Measurements from ENCODE around the gene CCL17.

Gene CCL17

DNA sequence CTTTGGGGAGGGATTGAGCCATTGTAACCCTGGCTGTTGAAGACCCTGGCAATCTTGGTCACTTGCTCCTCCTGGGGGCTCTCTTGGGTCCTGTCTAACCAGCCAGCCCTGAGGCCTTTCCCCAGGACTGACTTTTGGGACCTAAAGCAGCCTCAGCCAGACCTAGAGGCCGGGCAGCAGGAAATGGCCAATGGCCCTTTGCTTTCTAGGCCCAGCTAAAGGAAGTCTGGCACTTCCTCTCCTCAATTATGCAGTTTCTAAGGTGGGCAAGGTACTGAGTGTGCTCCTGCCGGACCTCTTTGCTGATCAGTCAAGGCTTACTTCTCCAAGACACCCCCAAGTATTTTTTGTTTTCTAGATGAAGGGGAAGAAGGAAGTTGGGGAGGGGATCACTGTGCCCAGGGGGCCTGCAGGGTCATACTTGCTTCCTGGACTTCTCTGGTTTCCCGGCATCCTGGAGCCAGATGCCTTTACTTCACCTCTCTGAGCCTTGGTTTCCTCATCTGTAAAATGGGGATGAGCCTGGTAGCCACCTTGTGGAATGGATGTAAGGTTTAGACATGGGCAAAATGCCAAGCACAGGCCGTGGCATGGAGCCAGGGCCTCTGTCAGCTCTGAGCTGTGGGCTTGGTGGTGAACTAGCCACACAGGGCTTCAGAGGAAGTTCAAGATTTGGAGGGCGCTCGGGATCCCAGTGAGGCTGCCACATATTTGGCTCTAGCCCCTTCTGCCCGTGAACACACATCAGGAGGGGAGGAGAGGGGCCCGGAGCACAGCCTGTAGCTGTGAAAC, 23.7 kb upstream of the CCL17 start:
- H3K36me3 ChIP-seq (ENCODE audit: control insufficient read depth in 1 of 2, insufficient read depth in 2 of 2, low read depth in 1 of 2, low read length in 2 of 2) = peaks cover 0 to 49% of the 10 kb centered on the region in 2 experiments
- no peak overlapping the region for H2AFZ ChIP-seq (ENCODE audit: low read depth, low read length)
- no peak overlapping the region for H3K4me3 ChIP-seq (ENCODE audit: insufficient read depth in 1 of 2, low read depth in 1 of 2, low read length in 2 of 2)
- peaks cover 35% of the 10 kb centered on the region for H3K4me1 ChIP-seq (ENCODE audit: control insufficient read depth, insufficient read depth, low read depth, low read length)
- H3K14ac ChIP-seq (ENCODE audit: low read length in 2 of 2) = no peak overlapping the region
- WGBS = 89% methylated on average over 7 of the region's 8 CpGs
- H3K4ac ChIP-seq (ENCODE audit: low read depth in 1 of 2, low read length in 2 of 2) = peak overlapping the region; percentile 6 to 15
- H3K18ac ChIP-seq (ENCODE audit: low read depth in 1 of 2, low read length in 2 of 2) = no peak overlapping the region
- peaks cover 0 to 11% of the 10 kb centered on the region in 2 experiments for H3K27me3 ChIP-seq (ENCODE audit: control insufficient read depth in 1 of 2, insufficient read depth in 1 of 2, low read length in 2 of 2)
- H4K8ac ChIP-seq (ENCODE audit: low read length) = peak overlapping the region; percentile 56
- peaks cover 34% of the 10 kb centered on the region for H3K79me1 ChIP-seq (replicated peaks; ENCODE audit: low read length, poor library complexity, severe bottlenecking)
- H3K9me3 ChIP-seq (ENCODE audit: control insufficient read depth, low read length) = no peaks in the 10 kb centered on the region
- no peak overlapping the region for H3K27ac ChIP-seq (ENCODE audit: low read length, poor library complexity, severe bottlenecking)
- no peak overlapping the region for H2BK5ac ChIP-seq (ENCODE audit: low read depth, low read length, poor library complexity, severe bottlenecking)
- no peak overlapping the region for H4K91ac ChIP-seq (ENCODE audit: low read length)
- peak overlapping the region in 1 of 2 experiments; percentile 26 for H2BK12ac ChIP-seq (ENCODE audit: low read length in 2 of 2)
- no peak overlapping the region for H3K23ac ChIP-seq (ENCODE audit: low read length in 2 of 2)
- no peak overlapping the region for H2BK120ac ChIP-seq (ENCODE audit: low read depth, low read length)
- H2BK15ac ChIP-seq (ENCODE audit: low read depth, poor library complexity, severe bottlenecking) = no peak overlapping the region
- no peak overlapping the region for H3K9ac ChIP-seq (ENCODE audit: low read length)
- H2AK5ac ChIP-seq (ENCODE audit: low read length, severe bottlenecking) = no peak overlapping the region
- DNase-seq = no peak
- no peak overlapping the region for H3K4me2 ChIP-seq (ENCODE audit: low read length, poor library complexity, severe bottlenecking)

DNA sequence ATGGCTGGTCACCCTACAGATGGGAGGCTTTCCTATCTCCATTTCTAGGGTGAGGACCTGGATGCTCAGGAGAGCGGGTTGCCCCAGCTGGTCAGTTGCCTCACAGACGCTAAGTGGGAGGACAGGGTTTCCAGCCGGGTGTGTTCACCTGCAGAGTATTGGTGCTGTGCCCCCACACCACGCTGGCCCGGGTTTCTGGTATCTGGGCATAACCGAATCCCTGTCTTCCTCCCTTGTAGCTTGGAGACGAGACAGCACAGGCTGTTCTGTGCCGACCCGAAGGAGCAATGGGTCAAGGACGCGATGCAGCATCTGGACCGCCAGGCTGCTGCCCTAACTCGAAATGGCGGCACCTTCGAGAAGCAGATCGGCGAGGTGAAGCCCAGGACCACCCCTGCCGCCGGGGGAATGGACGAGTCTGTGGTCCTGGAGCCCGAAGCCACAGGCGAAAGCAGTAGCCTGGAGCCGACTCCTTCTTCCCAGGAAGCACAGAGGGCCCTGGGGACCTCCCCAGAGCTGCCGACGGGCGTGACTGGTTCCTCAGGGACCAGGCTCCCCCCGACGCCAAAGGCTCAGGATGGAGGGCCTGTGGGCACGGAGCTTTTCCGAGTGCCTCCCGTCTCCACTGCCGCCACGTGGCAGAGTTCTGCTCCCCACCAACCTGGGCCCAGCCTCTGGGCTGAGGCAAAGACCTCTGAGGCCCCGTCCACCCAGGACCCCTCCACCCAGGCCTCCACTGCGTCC, 22.6 kb upstream of the CCL17 start:
- Histone ChIP-seq H3K9me3 (ENCODE audit: control insufficient read depth, low read length) (no peaks in the 10 kb centered on the region), H4K91ac (ENCODE audit: low read length) (no peak overlapping the region), H3K4ac (ENCODE audit: low read depth in 1 of 2, low read length in 2 of 2) (no peak overlapping the region), H2BK15ac (ENCODE audit: low read depth, poor library complexity, severe bottlenecking) (no peak overlapping the region), H3K4me2 (ENCODE audit: low read length, poor library complexity, severe bottlenecking) (no peak overlapping the region), H2BK120ac (ENCODE audit: low read depth, low read length) (peak overlapping the region; percentile 52), H3K23ac (ENCODE audit: low read length in 2 of 2) (no peak overlapping the region), H3K18ac (ENCODE audit: low read depth in 1 of 2, low read length in 2 of 2) (no peak overlapping the region), H3K4me3 (ENCODE audit: insufficient read depth in 1 of 2, low read depth in 1 of 2, low read length in 2 of 2) (no peak overlapping the region), H3K36me3 (ENCODE audit: control insufficient read depth in 1 of 2, insufficient read depth in 2 of 2, low read depth in 1 of 2, low read length in 2 of 2) (peaks cover 0 to 47% of the 10 kb centered on the region in 2 experiments), H3K27ac (ENCODE audit: low read length, poor library complexity, severe bottlenecking) (no peak overlapping the region), H2BK12ac (ENCODE audit: low read length in 2 of 2) (peak overlapping the region in 1 of 2 experiments; percentile 24), H2BK5ac (ENCODE audit: low read depth, low read length, poor library complexity, severe bottlenecking) (no peak overlapping the region), H3K9ac (ENCODE audit: low read length) (no peak overlapping the region), H2AFZ (ENCODE audit: low read depth, low read length) (no peak overlapping the region), H3K4me1 (ENCODE audit: control insufficient read depth, insufficient read depth, low read depth, low read length) (peaks cover 36% of the 10 kb centered on the region), H3K27me3 (ENCODE audit: control insufficient read depth in 1 of 2, insufficient read depth in 1 of 2, low read length in 2 of 2) (peaks cover 0 to 7% of the 10 kb centered on the region in 2 experiments), H2AK5ac (ENCODE audit: low read length, severe bottlenecking) (no peak overlapping the region), H4K8ac (ENCODE audit: low read length) (no peak overlapping the region), H3K14ac (ENCODE audit: low read length in 2 of 2) (no peak overlapping the region), H3K79me1 (replicated peaks; ENCODE audit: low read length, poor library complexity, severe bottlenecking) (peaks cover 29% of the 10 kb centered on the region)
- 96% methylated on average over 35 of the region's 35 CpGs for WGBS
- DNase-seq = no peak

DNA sequence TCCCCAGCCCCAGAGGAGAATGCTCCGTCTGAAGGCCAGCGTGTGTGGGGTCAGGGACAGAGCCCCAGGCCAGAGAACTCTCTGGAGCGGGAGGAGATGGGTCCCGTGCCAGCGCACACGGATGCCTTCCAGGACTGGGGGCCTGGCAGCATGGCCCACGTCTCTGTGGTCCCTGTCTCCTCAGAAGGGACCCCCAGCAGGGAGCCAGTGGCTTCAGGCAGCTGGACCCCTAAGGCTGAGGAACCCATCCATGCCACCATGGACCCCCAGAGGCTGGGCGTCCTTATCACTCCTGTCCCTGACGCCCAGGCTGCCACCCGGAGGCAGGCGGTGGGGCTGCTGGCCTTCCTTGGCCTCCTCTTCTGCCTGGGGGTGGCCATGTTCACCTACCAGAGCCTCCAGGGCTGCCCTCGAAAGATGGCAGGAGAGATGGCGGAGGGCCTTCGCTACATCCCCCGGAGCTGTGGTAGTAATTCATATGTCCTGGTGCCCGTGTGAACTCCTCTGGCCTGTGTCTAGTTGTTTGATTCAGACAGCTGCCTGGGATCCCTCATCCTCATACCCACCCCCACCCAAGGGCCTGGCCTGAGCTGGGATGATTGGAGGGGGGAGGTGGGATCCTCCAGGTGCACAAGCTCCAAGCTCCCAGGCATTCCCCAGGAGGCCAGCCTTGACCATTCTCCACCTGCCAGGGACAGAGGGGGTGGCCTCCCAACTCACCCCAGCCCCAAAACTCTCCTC, 21.9 kb upstream of the CCL17 start:
- Histone ChIP-seq H4K91ac (ENCODE audit: low read length) (no peak overlapping the region), H3K23ac (ENCODE audit: low read length in 2 of 2) (no peak overlapping the region), H2BK5ac (ENCODE audit: low read depth, low read length, poor library complexity, severe bottlenecking) (no peak overlapping the region), H3K36me3 (ENCODE audit: control insufficient read depth in 1 of 2, insufficient read depth in 2 of 2, low read depth in 1 of 2, low read length in 2 of 2) (peaks cover 0 to 43% of the 10 kb centered on the region in 2 experiments), H3K14ac (ENCODE audit: low read length in 2 of 2) (no peak overlapping the region), H3K27me3 (ENCODE audit: control insufficient read depth in 1 of 2, insufficient read depth in 1 of 2, low read length in 2 of 2) (peaks cover 0 to 6% of the 10 kb centered on the region in 2 experiments), H3K9me3 (ENCODE audit: control insufficient read depth, low read length) (no peaks in the 10 kb centered on the region), H2AK5ac (ENCODE audit: low read length, severe bottlenecking) (no peak overlapping the region), H2BK15ac (ENCODE audit: low read depth, poor library complexity, severe bottlenecking) (peak overlapping the region; percentile 65), H3K4me2 (ENCODE audit: low read length, poor library complexity, severe bottlenecking) (no peak overlapping the region), H3K4me1 (ENCODE audit: control insufficient read depth, insufficient read depth, low read depth, low read length) (peaks cover 30% of the 10 kb centered on the region), H3K18ac (ENCODE audit: low read depth in 1 of 2, low read length in 2 of 2) (no peak overlapping the region), H2AFZ (ENCODE audit: low read depth, low read length) (no peak overlapping the region), H3K4ac (ENCODE audit: low read depth in 1 of 2, low read length in 2 of 2) (no peak overlapping the region), H2BK120ac (ENCODE audit: low read depth, low read length) (no peak overlapping the region), H3K79me1 (replicated peaks; ENCODE audit: low read length, poor library complexity, severe bottlenecking) (peaks cover 26% of the 10 kb centered on the region), H3K4me3 (ENCODE audit: insufficient read depth in 1 of 2, low read depth in 1 of 2, low read length in 2 of 2) (no peak overlapping the region), H3K9ac (ENCODE audit: low read length) (no peak overlapping the region), H3K27ac (ENCODE audit: low read length, poor library complexity, severe bottlenecking) (no peak overlapping the region), H2BK12ac (ENCODE audit: low read length in 2 of 2) (no peak overlapping the region), H4K8ac (ENCODE audit: low read length) (no peak overlapping the region)
- no peak for DNase-seq
- 91% methylated on average over 15 of the region's 16 CpGs for WGBS
